Astrocyte (in vitro differentiated cells and primary cell): ENCODE data around the gene RTF1.

Source experiments
- EZH2 ChIP-seq: IDR thresholded peaks from 2 replicates; pipeline ENCODE4 v1.6.1; 2012; ENCODE audit warnings: mild to moderate bottlenecking, low read length, inconsistent platforms; ENCODE audit not compliant: insufficient read depth
- TF ChIP-seq, protein P1 (sequence below): IDR thresholded peaks from 2 replicates; pipeline ENCODE4 v1.5.1; 2011; ENCODE audit warnings: low read depth, mild to moderate bottlenecking, inconsistent platforms, low read length, moderate library complexity; ENCODE audit not compliant: insufficient read depth

DNA sequence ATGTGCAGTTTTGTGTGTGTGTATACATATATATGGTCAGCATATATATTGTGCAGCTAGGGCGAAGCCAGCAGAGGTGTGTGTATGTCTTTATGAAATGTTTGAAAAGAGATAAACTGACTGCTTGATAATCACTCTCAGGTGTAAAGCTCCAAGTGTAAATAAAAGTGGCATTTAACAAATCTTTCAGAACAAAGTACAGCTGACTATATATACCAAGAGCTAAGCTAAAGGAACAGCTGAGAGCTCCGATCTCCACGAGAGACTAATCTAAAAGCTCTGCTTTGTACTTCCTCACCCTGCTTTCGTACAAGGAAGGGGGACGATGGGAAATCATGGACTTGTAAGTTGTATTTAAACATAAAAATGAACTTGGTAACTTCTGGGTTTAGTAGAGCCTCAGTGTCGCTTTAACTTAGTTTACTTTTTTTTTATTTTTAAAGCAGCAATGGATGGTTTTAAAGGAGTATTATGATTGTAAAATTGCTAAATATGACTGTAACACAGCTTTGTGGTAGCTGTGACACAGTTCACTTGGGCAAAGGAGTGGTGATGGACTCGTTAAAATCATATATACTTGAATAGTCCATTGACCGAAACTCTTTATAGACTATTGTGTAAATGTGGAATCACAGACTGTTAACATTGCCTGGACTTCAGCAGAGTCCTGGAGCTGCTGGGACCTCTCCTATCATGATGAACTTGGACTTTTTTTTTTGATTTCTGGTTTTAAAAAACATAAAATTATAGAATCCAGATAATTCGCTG lies 65.4 kb downstream of the RTF1 start:
- TF ChIP-seq, protein P1, sequence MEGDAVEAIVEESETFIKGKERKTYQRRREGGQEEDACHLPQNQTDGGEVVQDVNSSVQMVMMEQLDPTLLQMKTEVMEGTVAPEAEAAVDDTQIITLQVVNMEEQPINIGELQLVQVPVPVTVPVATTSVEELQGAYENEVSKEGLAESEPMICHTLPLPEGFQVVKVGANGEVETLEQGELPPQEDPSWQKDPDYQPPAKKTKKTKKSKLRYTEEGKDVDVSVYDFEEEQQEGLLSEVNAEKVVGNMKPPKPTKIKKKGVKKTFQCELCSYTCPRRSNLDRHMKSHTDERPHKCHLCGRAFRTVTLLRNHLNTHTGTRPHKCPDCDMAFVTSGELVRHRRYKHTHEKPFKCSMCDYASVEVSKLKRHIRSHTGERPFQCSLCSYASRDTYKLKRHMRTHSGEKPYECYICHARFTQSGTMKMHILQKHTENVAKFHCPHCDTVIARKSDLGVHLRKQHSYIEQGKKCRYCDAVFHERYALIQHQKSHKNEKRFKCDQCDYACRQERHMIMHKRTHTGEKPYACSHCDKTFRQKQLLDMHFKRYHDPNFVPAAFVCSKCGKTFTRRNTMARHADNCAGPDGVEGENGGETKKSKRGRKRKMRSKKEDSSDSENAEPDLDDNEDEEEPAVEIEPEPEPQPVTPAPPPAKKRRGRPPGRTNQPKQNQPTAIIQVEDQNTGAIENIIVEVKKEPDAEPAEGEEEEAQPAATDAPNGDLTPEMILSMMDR = no peak
- TF ChIP-seq EZH2 = no peak
